ENCODE measurements around the gene ZNF225. TPM values are rescaled to one million over a fixed set of nuclear protein-coding genes. Genes with fewer than 3 reads are reported as not detected.
A peak's percentile ranks its signal among the peaks of the same experiment; 100 is the strongest.
"Not testable (repeated sequence)": the region's sequence is repeated elsewhere in the genome, so short reads cannot be mapped to it uniquely, and the experiment has no call there.

The ZNF225 gene
- total RNA-seq, 1 experiment from 2014 or later, result 0.64 TPM

GRCh38 chr19:44156475-44156874, 43.3 kb downstream of the ZNF225 start:
- no peak for DNase-seq (ENCODE audit: low spot score)

- no peak for DNase-seq (ENCODE audit: low spot score)
Observed at GRCh38 chr19:44163789-44164188, 50.6 kb downstream of the ZNF225 start.

- no peak for DNase-seq (ENCODE audit: low spot score)
Observed at GRCh38 chr19:44164327-44164672, 51.1 kb downstream of the ZNF225 start.

DNA sequence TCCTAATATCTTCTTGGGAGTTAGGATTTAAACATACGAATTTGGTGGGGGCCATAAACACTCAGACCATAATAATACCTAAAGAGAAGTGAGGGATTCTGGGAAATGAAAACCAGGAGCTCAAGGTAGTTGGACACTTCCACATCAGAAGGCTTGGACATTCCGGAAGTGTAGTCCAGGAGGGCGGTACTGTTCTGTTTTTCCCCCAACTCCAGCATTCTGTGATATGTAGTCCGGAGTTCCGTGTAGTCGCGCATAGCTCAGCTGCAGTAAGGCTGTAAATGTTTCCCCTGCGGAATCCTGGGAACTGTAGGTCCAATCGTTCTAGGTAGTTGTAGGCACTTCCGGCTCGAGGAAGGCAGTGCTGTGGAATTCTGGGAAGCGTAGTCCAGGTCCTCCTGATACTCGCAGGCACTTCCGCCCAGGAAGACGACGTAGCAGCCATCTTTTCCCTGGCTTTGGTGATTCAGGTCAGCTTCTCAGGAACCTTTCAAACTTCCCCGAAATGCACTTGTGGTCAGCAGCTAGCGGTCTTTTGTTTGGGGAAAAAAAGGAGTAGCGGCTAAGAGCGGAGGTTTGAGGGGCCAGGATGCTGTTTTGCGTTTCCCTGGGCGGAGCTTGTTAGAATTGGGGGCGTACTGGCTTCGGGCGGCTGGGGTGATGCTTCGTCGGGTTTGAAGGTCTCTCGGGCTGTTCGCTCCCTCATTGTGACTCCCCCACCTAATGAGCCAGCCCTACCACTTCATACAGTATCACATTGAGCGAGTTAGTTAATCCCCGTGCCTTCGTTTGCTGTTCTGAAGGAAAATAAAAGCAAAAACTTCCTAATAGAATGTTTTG, 51.7 kb downstream of the ZNF225 start, which contains the start of gene ZNF226:
Gene ZNF226, plus strand, starts transcription at position 428 of the 840 bp plus-strand sequence. CDS start 4,981 bp downstream, outside the sequence.
- peak; percentile 99 for DNase-seq (ENCODE audit: low spot score)

DNA sequence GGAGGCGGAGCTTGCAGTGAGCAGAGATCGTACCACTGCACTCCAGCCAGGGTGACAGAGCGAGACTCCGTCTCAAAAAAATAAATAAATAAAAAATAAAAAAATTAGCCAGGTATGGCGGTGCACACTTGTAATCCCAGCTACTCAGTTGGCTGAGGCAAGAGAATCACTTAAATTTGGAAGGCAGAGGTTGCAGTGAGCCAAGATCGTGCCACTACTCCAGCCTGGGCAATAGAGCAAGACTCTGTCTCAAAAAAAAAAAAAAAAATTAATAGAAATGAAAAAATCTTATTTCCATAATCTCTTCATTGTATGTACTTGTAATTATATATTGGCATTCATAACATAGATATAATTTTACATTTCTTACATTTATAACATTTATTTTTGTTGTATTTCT, 57.5 kb downstream of the ZNF225 start:
- not testable (repeated sequence) for DNase-seq (ENCODE audit: low spot score)

- no peak for DNase-seq (ENCODE audit: low spot score)
Observed at GRCh38 chr19:44176590-44176989, 63.4 kb downstream of the ZNF225 start.

DNA sequence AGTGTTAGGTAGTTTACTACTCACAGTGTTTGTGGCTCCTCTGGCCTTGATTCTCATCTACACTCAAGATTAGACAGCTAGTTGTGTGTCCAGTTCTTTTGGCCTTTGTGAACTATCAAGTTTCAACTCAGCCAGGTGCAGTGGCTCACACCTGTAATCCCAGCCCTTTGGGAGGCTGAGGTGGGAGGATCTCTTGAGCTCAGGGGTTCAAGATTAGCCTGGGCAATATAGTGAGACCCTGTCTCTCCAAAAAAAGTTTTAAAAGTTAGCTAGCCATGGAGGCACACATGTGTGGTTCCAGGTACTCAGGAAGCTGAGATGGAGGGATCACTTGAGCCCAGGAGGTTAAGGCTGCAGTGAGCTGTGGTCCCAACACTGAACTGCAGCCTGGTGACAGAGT, 67.8 kb downstream of the ZNF225 start:
- DNase-seq (ENCODE audit: low spot score), result no peak

DNA sequence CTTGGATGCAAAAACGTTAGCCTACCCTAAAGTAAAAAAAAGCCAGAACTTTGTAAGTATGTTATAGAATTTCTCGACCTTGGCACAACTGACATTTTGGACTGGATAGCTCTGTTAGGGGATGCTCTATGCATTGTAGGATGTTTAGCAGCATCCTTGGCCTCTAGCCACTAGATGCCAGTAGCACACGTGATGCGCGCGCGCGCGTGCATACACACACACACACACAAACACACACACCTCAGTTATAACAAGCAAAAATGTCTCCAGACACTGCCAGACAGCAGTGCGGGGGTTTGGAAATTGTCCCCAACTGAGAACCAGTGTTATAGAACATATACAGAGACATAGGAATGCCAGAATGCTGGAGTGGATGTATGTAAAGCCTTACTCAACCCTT, 68.9 kb downstream of the ZNF225 start:
- no peak for DNase-seq (ENCODE audit: low spot score)

Small RNAs within 50 kb of the gene (small RNA-seq; reads per million reads assigned to genes)
- not detected for gene RNU6-902P

Other genes starting within 250 kb of the ZNF225 start
- not detected in 2 replicates for gene ZNF404, start 229.4 kb upstream of the ZNF225 start, total RNA-seq (2014; rRNA removed; shearing (Covaris generic))
- 8.4 and 9.3 TPM in 2 replicates for gene ZNF45, start 178.1 kb upstream of the ZNF225 start, total RNA-seq (2014; rRNA removed; shearing (Covaris generic))
- gene ZNF221, start 162.2 kb upstream of the ZNF225 start, total RNA-seq (2014; rRNA removed; shearing (Covaris generic)), result 0.68 and 0.97 TPM in 2 replicates
- 3.2 and 5.7 TPM in 2 replicates for gene ZNF155, start 129.2 kb upstream of the ZNF225 start, total RNA-seq (2014; rRNA removed; shearing (Covaris generic))
- 0.53 and 1.8 TPM in 2 replicates for gene ZNF230, start 110.4 kb upstream of the ZNF225 start, total RNA-seq (2014; rRNA removed; shearing (Covaris generic))
- gene ZNF222, start 88.0 kb upstream of the ZNF225 start, total RNA-seq (2014; rRNA removed; shearing (Covaris generic)), result 1.8 and 2.0 TPM in 2 replicates
- gene ZNF223, start 61.4 kb upstream of the ZNF225 start, total RNA-seq (2014; rRNA removed; shearing (Covaris generic)), result 2.3 and 2.7 TPM in 2 replicates
- 0.38 and 0.63 TPM in 2 replicates for gene ZNF284, start 41.2 kb upstream of the ZNF225 start, total RNA-seq (2014; rRNA removed; shearing (Covaris generic))
- gene ZNF224, start 19.0 kb upstream of the ZNF225 start, total RNA-seq (2014; rRNA removed; shearing (Covaris generic)), result 9.7 and 17.3 TPM in 2 replicates
- 2.0 and 4.6 TPM in 2 replicates for gene ZNF234, start 28.2 kb downstream of the ZNF225 start, total RNA-seq (2014; rRNA removed; shearing (Covaris generic))
- gene ZNF226, start 51.7 kb downstream of the ZNF225 start, total RNA-seq (2014; rRNA removed; shearing (Covaris generic)), result 9.0 and 18.4 TPM in 2 replicates
- 8.1 and 10.7 TPM in 2 replicates for gene ZNF227, start 99.1 kb downstream of the ZNF225 start, total RNA-seq (2014; rRNA removed; shearing (Covaris generic))
- 0.31 and 0.94 TPM in 2 replicates for gene ZNF233, start 146.5 kb downstream of the ZNF225 start, total RNA-seq (2014; rRNA removed; shearing (Covaris generic))
- gene ZNF235, start 191.6 kb downstream of the ZNF225 start, total RNA-seq (2014; rRNA removed; shearing (Covaris generic)), result 1.0 and 2.7 TPM in 2 replicates
- gene ZNF112, start 243.3 kb downstream of the ZNF225 start, total RNA-seq (2014; rRNA removed; shearing (Covaris generic)), result 0.61 and 0.78 TPM in 2 replicates

All from HT-29 (cell line).